ENCODE results near the gene NSUN2.

DNA sequence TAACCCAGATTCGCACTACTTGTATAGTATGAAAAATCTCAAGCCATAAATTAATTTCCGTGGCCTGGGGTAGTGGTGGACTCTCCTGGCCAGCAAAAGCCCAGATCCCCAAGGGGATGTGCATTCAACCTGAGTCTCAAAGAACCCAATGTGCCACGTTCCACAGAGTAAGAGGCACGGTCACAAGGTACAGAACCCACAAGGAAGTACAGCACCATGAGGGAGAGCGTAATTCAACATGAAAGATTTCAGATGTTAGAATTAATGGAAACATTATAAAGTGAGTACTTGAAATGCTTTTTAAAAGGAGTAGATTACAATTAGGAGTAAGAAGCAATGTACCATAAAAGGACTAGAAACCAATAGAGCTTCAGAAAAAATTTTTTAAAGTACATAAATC is 23.8 kb upstream of the NSUN2 start:
- TF ChIP-seq, protein P1, sequence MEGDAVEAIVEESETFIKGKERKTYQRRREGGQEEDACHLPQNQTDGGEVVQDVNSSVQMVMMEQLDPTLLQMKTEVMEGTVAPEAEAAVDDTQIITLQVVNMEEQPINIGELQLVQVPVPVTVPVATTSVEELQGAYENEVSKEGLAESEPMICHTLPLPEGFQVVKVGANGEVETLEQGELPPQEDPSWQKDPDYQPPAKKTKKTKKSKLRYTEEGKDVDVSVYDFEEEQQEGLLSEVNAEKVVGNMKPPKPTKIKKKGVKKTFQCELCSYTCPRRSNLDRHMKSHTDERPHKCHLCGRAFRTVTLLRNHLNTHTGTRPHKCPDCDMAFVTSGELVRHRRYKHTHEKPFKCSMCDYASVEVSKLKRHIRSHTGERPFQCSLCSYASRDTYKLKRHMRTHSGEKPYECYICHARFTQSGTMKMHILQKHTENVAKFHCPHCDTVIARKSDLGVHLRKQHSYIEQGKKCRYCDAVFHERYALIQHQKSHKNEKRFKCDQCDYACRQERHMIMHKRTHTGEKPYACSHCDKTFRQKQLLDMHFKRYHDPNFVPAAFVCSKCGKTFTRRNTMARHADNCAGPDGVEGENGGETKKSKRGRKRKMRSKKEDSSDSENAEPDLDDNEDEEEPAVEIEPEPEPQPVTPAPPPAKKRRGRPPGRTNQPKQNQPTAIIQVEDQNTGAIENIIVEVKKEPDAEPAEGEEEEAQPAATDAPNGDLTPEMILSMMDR (IDR thresholded peaks at IDR 0.05; ENCODE audit: low read depth, low read length, poor library complexity, severe bottlenecking) = no peak
- no peak for TF ChIP-seq EZH2phosphoT487 (IDR thresholded peaks at IDR 0.05; ENCODE audit: borderline replicate concordance, low read length)

Data from DOHH2 (cell line).